CD14-positive monocyte (primary cell): ENCODE results near the gene SLC6A16. TPM values are rescaled to one million over a fixed set of nuclear protein-coding genes. Genes with fewer than 3 reads are reported as not detected.
A peak's percentile ranks its signal among the peaks of the same experiment; 100 is the strongest.

Source experiments
- DNase-seq, 3 donors: peaks; one replicate each; pipeline ENCODE4 v3.0.0-alpha.2; 2011 to 2022
- H2AFZ ChIP-seq: 2 replicates; pipeline ENCODE4 v1.6.0; 2012; ENCODE audit warnings: mild to moderate bottlenecking, low read depth, low read length, inconsistent platforms; ENCODE audit not compliant: insufficient read depth, poor library complexity, severe bottlenecking
- H3K27ac ChIP-seq, 2 donors: 1 replicate in 1 of 2; 2 replicates in 1 of 2; pipeline ENCODE4 v1.5.1; 2012 to 2013; ENCODE audit warnings: low read length in 2 of 2, control low read depth in 1 of 2, inconsistent platforms in 1 of 2, low read depth in 1 of 2, mild to moderate bottlenecking in 1 of 2
- H3K27me3 ChIP-seq, 2 donors: one replicate each; pipeline versions ENCODE4 v1.6.0 to v1.6.1; 2011 to 2013; ENCODE audit warnings: low read length in 2 of 2; ENCODE audit not compliant: control insufficient read depth in 2 of 2, insufficient read depth in 2 of 2
- H3K36me3 ChIP-seq, 2 donors: replicated peaks in 1 of 2; 1 replicate in 1 of 2; 2 replicates in 1 of 2; pipeline versions ENCODE4 v1.5.1 to v1.6.1; 2012 to 2013; ENCODE audit warnings: low read length in 2 of 2, control low read depth in 1 of 2, inconsistent platforms in 1 of 2, mild to moderate bottlenecking in 1 of 2; ENCODE audit not compliant: insufficient read depth in 2 of 2, control insufficient read depth in 1 of 2
- H3K4me1 ChIP-seq, 2 donors: 1 replicate in 1 of 2; 2 replicates in 1 of 2; pipeline versions ENCODE4 v1.5.1 to v1.6.1; 2012 to 2013; ENCODE audit warnings: low read length in 2 of 2, control low read depth in 1 of 2, inconsistent platforms in 1 of 2, mild to moderate bottlenecking in 1 of 2, moderate library complexity in 1 of 2; ENCODE audit not compliant: insufficient read depth in 2 of 2, control insufficient read depth in 1 of 2
- H3K4me2 ChIP-seq: replicated peaks from 2 replicates; pipeline ENCODE3; 2012; ENCODE audit warnings: low read length, moderate library complexity, mild to moderate bottlenecking; ENCODE audit not compliant: poor library complexity, severe bottlenecking; ENCODE audit errors: extremely low read depth
- H3K4me3 ChIP-seq, 3 experiments: fragments of 200-600 bp in 1 of 3; sonication (generic) in 1 of 3; replicated peaks in 1 of 3; 1 replicate in 2 of 3; 2 replicates in 1 of 3; pipeline ENCODE4 v1.5.1; 2011 to 2013; ENCODE audit warnings: low read length in 3 of 3, mild to moderate bottlenecking in 3 of 3, control low read depth in 2 of 3, low read depth in 2 of 3, inconsistent platforms in 1 of 3, moderate library complexity in 1 of 3
- H3K79me2 ChIP-seq: 2 replicates; pipeline ENCODE4 v1.6.0; 2012; ENCODE audit warnings: mild to moderate bottlenecking, control low read depth, inconsistent platforms, low read length, moderate library complexity; ENCODE audit not compliant: insufficient read depth
- H3K9ac ChIP-seq: 2 replicates; pipeline ENCODE4 v1.6.0; 2017; ENCODE audit warnings: low read length, mild to moderate bottlenecking; ENCODE audit not compliant: insufficient read depth, poor library complexity, severe bottlenecking
- H3K9me3 ChIP-seq, 2 donors: replicated peaks in 1 of 2; 1 replicate in 1 of 2; 2 replicates in 1 of 2; pipeline versions ENCODE4 v1.5.1 to v1.6.1; 2012 to 2013; ENCODE audit warnings: low read length in 2 of 2, control low read depth in 1 of 2; ENCODE audit not compliant: control insufficient read depth in 1 of 2, insufficient read depth in 1 of 2
- H4K20me1 ChIP-seq: 2 replicates; pipeline ENCODE4 v1.6.0; 2012; ENCODE audit warnings: mild to moderate bottlenecking, low read length, control low read depth, moderate library complexity; ENCODE audit not compliant: insufficient read depth
- H3K27ac Mint-ChIP-seq, 7 donors: one replicate each; pipeline ENCODE4 v1.8.0; 2020; ENCODE audit warnings: mild to moderate bottlenecking in 7 of 7, mixed read lengths in 7 of 7, moderate library complexity in 6 of 7, inconsistent platforms in 2 of 7
- H3K27me3 Mint-ChIP-seq, 3 donors: one replicate each; pipeline ENCODE4 v1.8.0; 2021 to 2022; ENCODE audit warnings: low read depth in 3 of 3, mild to moderate bottlenecking in 3 of 3, mixed read lengths in 3 of 3, moderate library complexity in 3 of 3, inconsistent platforms in 1 of 3
- H3K36me3 Mint-ChIP-seq, 2 donors: one replicate each; pipeline ENCODE4 v1.8.0; 2020; ENCODE audit warnings: mixed read lengths in 2 of 2, inconsistent platforms in 1 of 2, mild to moderate bottlenecking in 1 of 2
- H3K4me1 Mint-ChIP-seq: one replicate; pipeline ENCODE4 v1.8.0; 2020; ENCODE audit warnings: mild to moderate bottlenecking, mixed read lengths
- H3K4me3 Mint-ChIP-seq, 2 donors: one replicate each; pipeline ENCODE4 v1.8.0; 2020; ENCODE audit warnings: mild to moderate bottlenecking in 2 of 2, mixed read lengths in 2 of 2, moderate library complexity in 1 of 2
- H3K9me3 Mint-ChIP-seq, 7 donors: one replicate each; pipeline ENCODE4 v1.8.0; 2020 to 2022; ENCODE audit warnings: mixed read lengths in 7 of 7, mild to moderate bottlenecking in 6 of 7, moderate library complexity in 6 of 7, inconsistent platforms in 2 of 7
- CTCF ChIP-seq: fragments of 200-600 bp; IDR thresholded peaks from one replicate; pipeline ENCODE4 v1.8.0; 2022; ENCODE audit warnings: antibody characterized with exemption, mild to moderate bottlenecking
- WGBS: methylation state at CpG from one replicate; pipeline ENCODE4 v1.1.5; 2013; ENCODE audit warnings: missing lambda C conversion rate; ENCODE audit not compliant: insufficient coverage; 5-methylcytosine and 5-hydroxymethylcytosine counted together
- intact Hi-C, 2 donors: fragments of 100-400 bp; cut with micrococcal nuclease; formaldehyde crosslinking; loops; one replicate each; pipeline versions ENCODE4 v1.15.0 to v1.15.1; 2023
- polyA plus RNA-seq, 3 donors: library from polyadenylated mRNA; depleted of rRNA in 1 of 3; unstranded in 2 of 3; stranded (reverse) in 1 of 3; fragments of 300-500 nt in 2 of 3; fragments of >200 nt in 1 of 3; fragmentation: Illumina TruSeq in 2 of 3; gene quantifications; 1 replicate in 2 of 3; 2 replicates in 1 of 3; pipeline ENCODE4 v1.2.3, GENCODE V29; 2012 to 2021

Gene SLC6A16
- polyA plus RNA-seq, 3 donors = 0.21 to 1.5 (median 0.55) TPM

GRCh38 chr19:49249933-49250332 is 75.1 kb downstream of the SLC6A16 start:
- Histone ChIP-seq H2AFZ (no peak overlapping the region), H3K9me3 (no peaks in the 10 kb centered on the region), H3K4me1 (no peaks in the 10 kb centered on the region), H3K9ac (no peak overlapping the region), H3K27ac (no peak overlapping the region), H3K4me2 (no peak overlapping the region), H3K4me3 (no peak overlapping the region), H3K79me2 (no peaks in the 10 kb centered on the region), H4K20me1 (no peaks in the 10 kb centered on the region), H3K27me3 (no peaks in the 10 kb centered on the region), H3K36me3 (no peaks in the 10 kb centered on the region)
- H3K9me3 Mint-ChIP-seq = peaks cover 0 to 9% (median 6%) of the 10 kb centered on the region in 7 donors
- intact Hi-C loops = no loop called here
- H3K4me1 Mint-ChIP-seq = no peaks in the 10 kb centered on the region
- no peak for DNase-seq
- H3K27ac Mint-ChIP-seq = no peak overlapping the region
- H3K4me3 Mint-ChIP-seq = no peak overlapping the region
- 80% methylated on average over 1 of the region's 2 CpGs for WGBS
- no peak for TF ChIP-seq CTCF
- no peaks in the 10 kb centered on the region for H3K36me3 Mint-ChIP-seq
- H3K27me3 Mint-ChIP-seq = peaks cover 8 to 16% (median 14%) of the 10 kb centered on the region in 3 donors

GRCh38 chr19:49247676-49248075 is 77.3 kb downstream of the SLC6A16 start:
- no CpG with 5 or more reads among the region's 2 CpGs for WGBS
- no peaks in the 10 kb centered on the region for H3K4me1 Mint-ChIP-seq
- H3K79me2 ChIP-seq = no peaks in the 10 kb centered on the region
- H3K36me3 Mint-ChIP-seq = no peaks in the 10 kb centered on the region
- H3K27me3 Mint-ChIP-seq = peaks cover 8 to 14% (median 11%) of the 10 kb centered on the region in 3 donors
- no peak overlapping the region for H3K4me3 ChIP-seq
- no peak for TF ChIP-seq CTCF
- H2AFZ ChIP-seq = no peak overlapping the region
- intact Hi-C loops = no loop called here
- H4K20me1 ChIP-seq = no peaks in the 10 kb centered on the region
- no peak overlapping the region for H3K27ac ChIP-seq
- no peak overlapping the region for H3K9ac ChIP-seq
- no peaks in the 10 kb centered on the region for H3K9me3 ChIP-seq
- H3K4me3 Mint-ChIP-seq = no peak overlapping the region
- no peaks in the 10 kb centered on the region for H3K36me3 ChIP-seq
- H3K4me2 ChIP-seq = no peak overlapping the region
- H3K27me3 ChIP-seq = no peaks in the 10 kb centered on the region
- DNase-seq = peak in 1 of 3 donors; percentile 23
- peaks cover 0 to 9% (median 6%) of the 10 kb centered on the region in 7 donors for H3K9me3 Mint-ChIP-seq
- H3K27ac Mint-ChIP-seq = no peak overlapping the region
- H3K4me1 ChIP-seq = no peaks in the 10 kb centered on the region
